HG02588 (cell line): ENCODE data around the gene LCOR.

ENCODE experiments used
- ATAC-seq: cut with Tn5 transposase; IDR thresholded peaks from one replicate; pipeline ENCODE4 v1.9.1; 2021; ENCODE audit warnings: mild to moderate bottlenecking, moderate library complexity; ENCODE audit not compliant: unreplicated experiment

The LCOR gene

GRCh38 chr10:96889415-96890171 is 57.5 kb downstream of the LCOR start:
- ATAC-seq: no peak

- ATAC-seq: no peak
Observed at GRCh38 chr10:96890172-96890513, 58.0 kb downstream of the LCOR start.

GRCh38 chr10:96890580-96890979 is 58.5 kb downstream of the LCOR start:
- ATAC-seq: no peak

- ATAC-seq: no peak
Observed at GRCh38 chr10:96891840-96892239, 59.7 kb downstream of the LCOR start.

GRCh38 chr10:96895662-96896424 is 63.7 kb downstream of the LCOR start:
- no peak for ATAC-seq

- ATAC-seq: no peak
Observed at GRCh38 chr10:96896884-96897589, 64.9 kb downstream of the LCOR start.

GRCh38 chr10:96902117-96902516 is 70.0 kb downstream of the LCOR start:
- ATAC-seq: no peak

- ATAC-seq: no peak
Observed at GRCh38 chr10:96902731-96903358, 70.7 kb downstream of the LCOR start.

GRCh38 chr10:96904648-96905047 is 72.5 kb downstream of the LCOR start:
- no peak for ATAC-seq

- no peak for ATAC-seq
Observed at GRCh38 chr10:96906864-96907263, 74.8 kb downstream of the LCOR start.

- no peak for ATAC-seq
Observed at GRCh38 chr10:96910488-96911395, 78.6 kb downstream of the LCOR start.

- ATAC-seq: no peak
Observed at GRCh38 chr10:96912405-96912804, 80.3 kb downstream of the LCOR start.

- no peak for ATAC-seq
Observed at GRCh38 chr10:96913906-96914305, 81.8 kb downstream of the LCOR start.

GRCh38 chr10:96917628-96918027 is 85.5 kb downstream of the LCOR start:
- no peak for ATAC-seq

GRCh38 chr10:96918214-96919002 is 86.3 kb downstream of the LCOR start:
- ATAC-seq: no peak

GRCh38 chr10:96919785-96920430 is 87.8 kb downstream of the LCOR start:
- no peak for ATAC-seq

GRCh38 chr10:96921655-96922054 is 89.6 kb downstream of the LCOR start:
- ATAC-seq: no peak

- ATAC-seq: no peak
Observed at GRCh38 chr10:96922978-96923948, 91.2 kb downstream of the LCOR start.
